Activated CD4-positive, alpha-beta T cell treated with anti-CD3 and anti-CD28 coated beads, Interleukin-2, Interleukin-4, amounts not matched to agents 100 ng/mL and 50 ng/mL, durations not matched to agents 16 hours and 8 hours (primary cell): ENCODE data around the gene NUP210.
A peak's percentile ranks its signal among the peaks of the same experiment; 100 is the strongest.
"Not testable (repeated sequence)": the region's sequence is repeated elsewhere in the genome, so short reads cannot be mapped to it uniquely, and the experiment has no call there.

ENCODE experiments used
- DNase-seq: peaks from one replicate; pipeline ENCODE4 v3.0.0-alpha.2; 2020; ENCODE audit warnings: low spot score

NUP210 gene

GRCh38 chr3:13429631-13430291 is 9.6 kb upstream of the NUP210 start:
- no peak for DNase-seq

DNA sequence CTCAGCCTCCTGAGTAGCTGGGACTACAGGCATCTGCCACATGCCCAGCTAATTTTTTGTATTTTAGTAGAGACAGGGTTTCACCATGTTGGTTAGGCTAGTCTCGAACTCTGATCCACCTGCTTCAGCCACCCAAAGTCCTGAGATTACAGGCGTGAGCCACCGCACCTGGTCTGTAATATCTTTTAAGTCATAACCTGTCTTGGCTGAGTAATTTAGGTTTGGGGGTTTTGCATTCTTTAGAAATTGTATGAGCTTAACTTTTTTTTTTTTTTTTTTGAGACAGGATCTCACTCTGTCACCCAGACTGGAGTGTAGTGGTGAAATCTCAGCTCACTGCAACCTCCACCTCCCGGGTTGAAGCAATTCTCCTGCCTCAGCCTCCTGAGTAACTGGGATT is 8.6 kb upstream of the NUP210 start:
- DNase-seq: not testable (repeated sequence)

- DNase-seq: no peak
Measured at GRCh38 chr3:13427662-13428603, 7.8 kb upstream of the NUP210 start.

- DNase-seq: no peak
Measured at GRCh38 chr3:13426591-13426990, 6.5 kb upstream of the NUP210 start.

DNA sequence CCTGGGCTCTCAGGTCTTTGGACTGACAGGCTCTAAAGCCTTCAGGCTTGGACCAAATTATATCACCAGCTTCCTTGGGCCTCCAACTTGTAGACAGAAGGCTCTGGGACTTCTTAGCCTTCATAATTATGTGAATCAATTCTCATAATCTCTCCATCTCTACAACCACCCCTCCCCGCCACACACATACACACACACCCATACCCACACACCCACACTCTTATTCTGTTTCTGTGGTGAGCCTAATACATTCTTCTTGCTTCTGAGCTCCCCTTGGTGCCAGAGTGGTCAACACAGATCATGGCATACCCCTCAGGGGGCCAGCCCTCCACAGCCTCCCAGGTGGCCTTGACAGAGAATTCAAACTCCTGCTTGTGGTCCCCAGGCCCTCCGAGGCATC is 5.6 kb upstream of the NUP210 start:
- no peak for DNase-seq

DNA sequence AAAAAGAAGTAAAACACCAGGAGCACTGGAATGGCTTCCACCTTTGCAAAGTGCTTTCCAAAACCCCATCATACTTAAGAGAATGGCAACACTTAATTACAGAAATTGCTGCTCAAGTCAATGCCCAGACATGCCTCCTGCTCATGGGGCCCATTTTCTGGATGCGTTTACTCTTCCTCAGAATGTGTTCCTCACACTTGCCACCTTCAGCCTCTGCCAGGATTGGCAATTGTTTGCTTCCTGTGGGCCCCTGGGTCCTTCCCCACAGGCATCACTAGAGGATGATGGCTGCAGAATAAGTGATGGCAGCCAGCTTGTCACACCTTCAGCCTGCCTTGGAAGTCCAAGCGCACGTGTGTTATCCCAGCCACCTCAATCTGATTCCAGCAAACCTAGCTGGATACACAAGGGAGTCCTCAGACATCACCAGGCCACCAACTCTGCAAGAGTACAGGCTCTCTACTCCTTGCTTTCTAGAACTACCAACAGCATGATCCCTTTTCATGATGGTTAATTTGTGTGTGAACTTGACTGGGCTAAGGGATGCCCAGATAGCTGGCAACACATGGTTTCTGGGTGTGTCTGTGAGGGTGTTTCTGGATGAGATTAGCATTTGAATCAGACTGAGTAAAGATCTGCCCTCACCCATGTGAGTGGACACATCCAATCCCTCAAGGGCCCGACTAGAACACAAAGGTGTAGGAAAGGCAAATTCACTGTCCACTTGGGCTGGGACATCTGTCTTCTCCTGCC is 4.9 kb upstream of the NUP210 start:
- no peak for DNase-seq

- no peak for DNase-seq
Measured at GRCh38 chr3:13424141-13424844, 4.2 kb upstream of the NUP210 start.

GRCh38 chr3:13420831-13421765 is 976 bp upstream of the NUP210 start:
- DNase-seq: peak; percentile 83

GRCh38 chr3:13419505-13420044 is 547 bp downstream of the NUP210 start:
- DNase-seq: peak; percentile 30

GRCh38 chr3:13417166-13417947 is 2.8 kb downstream of the NUP210 start:
- DNase-seq: no peak

- DNase-seq: peak; percentile 47
Measured at GRCh38 chr3:13415997-13416793, 3.9 kb downstream of the NUP210 start.

DNA sequence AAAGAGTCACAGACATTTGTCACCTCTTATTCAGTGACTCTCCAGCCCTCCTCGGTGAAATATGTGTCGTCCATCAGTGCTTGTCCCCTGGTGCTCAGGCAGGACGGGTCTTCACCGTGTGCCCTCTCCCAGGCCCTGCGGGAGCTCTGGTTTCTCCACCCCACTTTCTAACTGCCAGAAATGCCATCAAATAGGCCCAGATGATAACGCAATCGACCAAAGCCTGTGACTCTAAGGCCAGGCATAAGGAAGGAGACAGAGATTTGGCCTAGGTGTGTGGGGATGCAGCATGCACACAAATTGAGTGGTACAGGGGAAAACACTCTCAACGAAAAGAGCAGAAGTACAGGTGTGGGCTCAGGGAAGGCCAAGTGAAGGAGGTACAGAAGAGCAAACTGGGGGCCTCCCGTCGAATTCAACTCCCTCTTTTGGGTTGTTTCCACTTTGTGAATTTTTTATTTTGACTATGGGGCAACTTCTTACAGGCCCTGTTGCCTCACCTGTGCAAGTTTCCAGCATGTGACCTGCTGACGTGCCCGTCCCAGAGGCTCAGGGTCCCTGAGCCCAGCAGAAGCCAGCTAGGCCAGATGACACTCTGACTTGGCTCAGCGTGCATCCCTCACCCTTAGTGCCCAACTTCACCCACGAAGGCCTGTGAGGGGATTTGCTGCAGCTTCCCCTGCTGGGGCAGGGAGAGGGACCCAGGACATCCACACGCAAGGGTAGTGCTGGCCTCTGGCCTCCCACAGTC is 4.7 kb downstream of the NUP210 start:
- DNase-seq: no peak

- DNase-seq: peak; percentile 81
Measured at GRCh38 chr3:13414040-13414729, 5.9 kb downstream of the NUP210 start.

- DNase-seq: no peak
Measured at GRCh38 chr3:13411186-13411860, 8.8 kb downstream of the NUP210 start.

DNA sequence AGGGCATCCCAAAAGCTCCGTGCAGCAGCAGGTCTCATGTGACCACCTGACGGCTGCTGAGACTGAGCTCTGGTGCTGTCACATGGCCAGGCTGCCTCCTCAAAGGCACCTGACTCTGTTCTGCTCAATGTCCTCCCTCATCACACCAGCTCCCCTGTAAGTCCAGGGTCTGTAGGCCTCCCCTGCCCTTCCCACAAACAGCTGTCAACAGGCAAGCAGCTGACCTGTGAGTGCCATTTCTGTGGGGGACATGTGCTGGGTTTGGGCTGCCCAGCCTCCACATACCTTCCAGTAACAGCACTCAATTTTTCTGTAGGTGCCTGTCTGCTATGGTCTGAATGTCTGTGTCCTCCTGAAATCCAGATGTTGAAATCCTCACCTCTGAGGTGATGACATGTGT is 11.2 kb downstream of the NUP210 start:
- DNase-seq: no peak

- DNase-seq: no peak
Measured at GRCh38 chr3:13407926-13408325, 12.2 kb downstream of the NUP210 start.

GRCh38 chr3:13407475-13407874 is 12.6 kb downstream of the NUP210 start:
- DNase-seq: no peak
